GM18502 (cell line): ENCODE results near the gene SGSH.

Experiments
- ATAC-seq: cut with Tn5 transposase; IDR thresholded peaks from one replicate; pipeline ENCODE4 v1.9.1; 2021; ENCODE audit warnings: mild to moderate bottlenecking; ENCODE audit not compliant: unreplicated experiment, poor library complexity

The SGSH gene

DNA sequence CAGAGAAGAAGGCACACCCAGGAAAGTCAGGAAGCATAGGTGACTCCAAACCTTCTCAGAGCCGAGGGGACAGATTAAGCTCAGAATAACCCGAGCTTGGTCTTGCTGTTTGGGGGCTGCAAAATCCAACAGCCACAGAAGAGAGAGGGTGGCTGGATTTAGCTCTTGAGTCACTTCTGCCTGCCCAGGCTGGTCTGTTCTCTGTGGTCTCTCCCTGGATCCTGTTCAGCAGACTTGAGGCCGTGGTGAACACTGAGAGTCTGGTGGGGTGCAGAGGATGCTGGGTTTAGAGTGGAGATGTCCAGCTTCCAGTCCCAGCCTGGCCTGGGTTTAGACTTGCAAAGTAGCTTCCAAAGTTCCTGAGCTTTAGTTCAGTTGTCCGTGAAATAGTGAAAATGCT, 8.9 kb upstream of the SGSH start:
- no peak for ATAC-seq

DNA sequence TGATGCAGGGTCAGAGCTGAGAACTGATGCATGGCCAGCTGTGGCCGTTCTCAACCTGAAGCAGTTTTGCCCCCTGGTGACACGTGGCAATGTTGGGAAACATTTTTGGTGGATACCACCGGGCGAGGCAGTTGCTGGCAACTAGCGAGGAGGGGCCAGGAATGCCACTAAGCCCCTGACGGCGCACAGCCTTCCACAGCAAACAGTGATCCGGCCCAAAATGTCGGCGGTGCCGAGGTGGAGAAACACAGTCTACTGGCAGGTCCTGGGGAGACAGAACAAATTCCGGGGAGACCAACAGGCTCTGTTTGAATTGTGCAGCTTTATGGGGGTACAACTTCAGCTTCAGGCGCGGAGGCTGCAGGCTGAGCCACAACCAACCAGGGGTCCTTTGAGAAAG, 8.3 kb upstream of the SGSH start:
- ATAC-seq: no peak

DNA sequence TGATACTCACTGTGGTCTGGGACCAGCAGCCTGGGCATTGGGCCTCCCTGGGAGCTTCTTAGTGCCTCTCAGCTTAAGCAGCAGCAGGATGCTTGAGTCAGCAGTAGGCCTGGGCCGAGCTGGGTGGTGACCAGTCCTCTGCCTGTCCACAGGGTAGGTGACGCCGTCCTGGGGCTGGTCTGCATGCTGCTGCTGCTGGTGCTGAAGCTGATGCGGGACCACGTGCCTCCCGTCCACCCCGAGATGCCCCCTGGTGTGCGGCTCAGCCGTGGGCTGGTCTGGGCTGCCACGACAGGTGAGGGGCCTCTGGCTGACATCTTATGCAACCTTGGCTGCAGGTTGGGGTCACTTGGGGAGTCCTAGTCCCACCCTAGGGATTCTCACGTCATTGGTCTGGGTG, 7.5 kb upstream of the SGSH start:
- ATAC-seq: no peak

DNA sequence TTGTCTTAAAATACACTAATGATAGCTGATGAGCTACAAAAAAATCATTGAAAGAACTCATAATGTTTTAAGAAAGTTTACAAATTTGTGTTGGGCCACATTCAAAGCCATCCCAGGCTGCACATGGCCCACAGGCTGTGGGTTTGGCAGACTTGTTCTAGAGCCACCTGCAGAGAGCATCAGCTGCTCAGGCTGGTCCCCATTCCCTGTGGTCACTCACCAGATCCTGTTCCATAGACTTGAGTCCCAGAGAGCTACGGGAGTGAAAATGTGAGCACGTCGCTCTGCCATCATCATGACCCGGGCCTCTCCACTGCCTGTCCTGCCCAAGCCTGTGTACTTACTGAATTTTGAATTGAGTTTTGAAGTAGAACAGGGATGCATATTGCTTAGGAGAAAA, 7.0 kb upstream of the SGSH start:
- no peak for ATAC-seq

DNA sequence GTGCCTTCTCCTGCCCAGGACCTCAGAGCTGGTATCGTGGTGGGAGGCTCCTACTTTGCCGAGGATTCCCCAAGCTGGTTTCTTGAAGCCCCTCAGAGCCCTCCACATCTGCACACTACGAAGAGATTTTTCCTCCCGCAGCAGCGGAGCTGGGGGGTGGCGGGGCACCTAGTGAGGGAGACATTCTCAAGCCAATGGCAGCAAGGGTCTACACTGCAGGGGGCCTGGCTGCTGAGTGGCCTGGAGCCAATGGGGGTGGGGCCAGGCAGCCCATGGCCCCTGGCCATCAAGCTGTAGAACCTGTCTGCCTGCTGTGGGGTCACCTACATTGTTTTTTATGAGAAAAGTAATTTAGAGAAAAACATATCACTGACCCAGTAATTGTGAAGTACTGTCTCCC, 5.1 kb upstream of the SGSH start:
- no peak for ATAC-seq

DNA sequence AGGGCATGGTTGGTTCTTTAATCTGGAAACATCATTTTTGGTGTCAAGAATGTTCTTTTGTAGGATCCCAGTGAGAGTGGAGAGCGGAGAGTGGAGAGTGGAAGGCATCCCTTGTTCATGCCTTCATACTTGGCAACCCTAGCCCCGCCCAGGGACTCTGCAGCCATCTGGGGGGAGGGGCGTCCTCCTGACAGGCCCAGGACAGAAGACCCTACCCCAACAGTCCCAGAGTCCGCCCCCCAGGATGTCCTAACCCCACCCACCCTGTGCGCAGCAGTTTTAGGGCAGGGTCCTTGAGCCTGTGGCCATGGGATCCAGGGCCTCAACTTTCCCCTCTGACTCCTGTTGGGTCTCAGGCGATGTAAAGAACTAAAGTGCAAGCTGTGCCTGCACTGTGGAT, 4.5 kb upstream of the SGSH start:
- ATAC-seq: no peak

DNA sequence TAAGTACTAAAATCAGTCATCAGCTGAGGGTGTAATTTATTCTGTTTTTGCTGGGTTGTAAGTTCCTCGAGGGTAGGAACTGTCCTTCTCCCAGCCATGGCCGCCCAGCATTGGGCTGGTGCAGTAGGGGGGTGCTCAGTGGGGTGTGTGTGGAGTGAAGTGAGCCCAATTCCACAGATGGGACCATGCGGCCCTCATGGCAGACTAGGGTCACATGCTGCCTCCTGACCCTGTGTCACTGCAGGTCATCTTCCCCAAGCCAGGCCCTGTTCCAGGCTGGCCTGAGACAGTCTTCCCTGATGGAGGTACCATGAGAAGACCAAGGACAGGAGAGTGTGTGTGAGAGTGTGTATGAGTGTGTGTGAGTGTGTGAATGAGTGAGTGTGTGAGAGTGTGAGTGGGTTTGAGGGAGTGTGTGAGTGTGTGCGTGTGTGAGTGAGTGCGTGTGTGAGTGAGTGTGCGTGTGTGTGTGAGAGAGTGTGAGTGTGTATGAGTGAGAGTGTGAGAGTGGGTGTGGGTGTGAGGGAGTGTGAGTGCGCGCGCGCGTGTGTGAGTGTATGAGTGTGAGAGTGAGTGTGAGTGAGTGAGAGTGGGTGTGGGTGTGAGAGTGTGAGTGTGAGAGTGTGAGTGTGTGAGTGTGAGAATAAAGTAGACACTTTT, 3.8 kb upstream of the SGSH start:
- ATAC-seq: no peak

DNA sequence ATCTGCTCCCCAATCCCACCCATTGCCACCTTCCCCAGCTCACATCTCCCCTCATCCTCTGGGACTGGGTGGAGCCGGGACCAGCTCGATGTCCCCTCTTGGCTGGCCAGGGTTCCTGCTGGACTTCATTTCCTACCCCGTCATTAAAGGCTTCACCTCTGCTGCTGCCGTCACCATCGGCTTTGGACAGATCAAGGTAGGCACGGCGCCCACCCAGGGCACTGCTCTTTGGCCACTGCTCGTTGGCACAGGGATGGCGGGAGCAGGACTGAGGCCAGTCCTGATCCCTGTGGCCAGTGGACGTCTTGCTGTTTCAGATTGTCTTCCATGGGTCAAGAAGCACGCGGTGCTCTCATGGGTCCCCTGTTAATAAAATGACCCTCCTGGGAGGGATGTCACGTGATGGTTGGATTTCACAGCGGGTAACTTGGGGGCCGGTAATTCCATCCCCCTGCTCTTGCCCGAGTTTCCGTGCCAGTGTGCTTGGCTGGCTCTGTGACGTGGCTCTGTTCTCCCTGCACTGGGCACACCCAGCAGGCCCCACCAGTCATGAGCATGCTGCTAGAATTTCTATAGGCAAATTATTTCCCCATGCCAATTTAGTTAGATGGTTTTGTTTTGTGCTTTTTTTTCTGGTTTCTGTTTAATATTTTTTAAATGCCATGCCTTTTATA, 3.1 kb upstream of the SGSH start:
- ATAC-seq: no peak

DNA sequence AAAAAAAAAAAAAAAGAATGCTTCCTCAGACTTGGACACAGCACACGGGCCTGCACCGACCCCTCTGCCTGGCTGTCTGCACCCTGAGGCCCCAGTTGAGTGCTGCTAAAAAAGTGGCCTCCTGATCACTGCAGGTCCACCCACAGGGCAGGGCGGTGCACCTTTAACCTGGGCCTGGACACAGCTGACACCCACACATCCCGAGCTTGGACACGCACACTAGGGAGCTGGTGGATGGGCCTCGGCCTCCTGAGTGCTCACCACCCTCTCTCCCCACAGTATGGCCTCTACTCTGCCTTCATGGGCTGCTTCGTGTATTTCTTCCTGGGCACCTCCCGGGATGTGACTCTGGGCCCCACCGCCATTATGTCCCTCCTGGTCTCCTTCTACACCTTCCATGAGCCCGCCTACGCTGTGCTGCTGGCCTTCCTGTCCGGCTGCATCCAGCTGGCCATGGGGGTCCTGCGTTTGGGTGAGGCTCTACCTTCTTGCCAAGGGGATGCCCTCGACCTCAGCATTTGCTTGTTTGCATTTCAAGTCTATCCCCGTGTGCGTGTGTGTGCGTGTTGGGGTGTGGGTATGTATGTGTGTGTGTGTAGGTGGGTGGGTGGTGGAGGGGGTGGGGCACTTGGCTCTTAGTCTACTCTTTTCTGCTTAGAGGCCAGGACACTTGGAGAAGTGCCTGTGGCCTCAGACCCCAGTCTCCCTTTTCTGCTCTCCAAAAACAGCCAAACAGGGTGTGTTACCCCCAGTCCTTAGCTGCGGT, 2.4 kb upstream of the SGSH start:
- ATAC-seq: no peak

DNA sequence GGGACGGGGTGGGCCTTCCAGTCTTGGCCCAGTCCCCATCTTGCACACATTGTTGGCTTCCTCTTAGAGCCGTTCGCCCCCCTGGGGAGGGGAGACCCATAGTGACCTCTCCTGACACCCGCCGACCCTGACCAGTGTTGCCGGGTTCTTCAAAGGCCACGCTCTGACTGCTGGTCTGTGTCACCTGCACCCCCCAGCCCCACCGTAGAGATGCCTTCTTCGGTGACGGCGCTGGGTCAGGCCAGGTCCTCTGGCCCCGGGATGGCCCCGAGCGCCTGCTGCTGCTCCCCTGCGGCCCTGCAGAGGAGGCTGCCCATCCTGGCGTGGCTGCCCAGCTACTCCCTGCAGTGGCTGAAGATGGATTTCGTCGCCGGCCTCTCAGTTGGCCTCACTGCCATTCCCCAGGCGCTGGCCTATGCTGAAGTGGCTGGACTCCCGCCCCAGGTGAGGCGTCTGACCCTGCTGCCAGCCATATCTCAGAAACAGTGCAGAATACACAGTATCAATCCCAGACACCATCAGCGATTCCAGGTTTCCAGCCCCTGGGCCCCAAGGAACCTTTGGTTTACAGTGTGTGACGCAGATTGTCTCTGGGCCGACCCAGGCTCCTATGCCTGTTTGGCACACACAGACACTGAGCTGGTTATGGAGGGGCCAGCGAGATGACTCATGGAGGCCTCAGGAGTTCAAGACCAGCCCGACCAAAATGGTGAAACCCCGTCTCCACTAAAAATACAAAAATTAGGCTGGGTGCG, 1.4 kb upstream of the SGSH start:
- ATAC-seq: no peak

DNA sequence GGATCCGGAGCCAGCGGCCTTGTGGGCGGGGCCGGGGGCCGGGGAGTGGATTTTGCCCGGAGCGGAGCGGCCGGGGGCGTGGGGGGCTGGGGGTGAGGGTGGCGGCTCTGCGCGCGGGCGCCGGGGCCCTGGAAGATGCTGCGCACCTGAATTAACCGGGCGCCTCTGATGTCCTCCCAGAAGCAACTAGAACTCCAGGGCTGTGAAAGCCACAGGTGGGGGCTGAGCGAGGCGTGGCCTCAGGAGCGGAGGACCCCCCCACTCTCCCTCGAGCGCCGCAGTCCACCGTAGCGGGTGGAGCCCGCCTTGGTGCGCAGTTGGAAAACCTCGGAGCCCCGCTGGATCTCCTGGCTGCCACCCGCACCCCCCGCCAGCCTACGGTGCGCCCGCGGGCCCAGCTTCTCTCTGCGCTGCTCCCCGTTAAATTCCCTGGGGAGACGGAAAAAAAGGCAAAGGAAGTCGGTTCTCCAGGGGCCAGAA, 643 bp upstream of the SGSH start:
- no peak for ATAC-seq

DNA sequence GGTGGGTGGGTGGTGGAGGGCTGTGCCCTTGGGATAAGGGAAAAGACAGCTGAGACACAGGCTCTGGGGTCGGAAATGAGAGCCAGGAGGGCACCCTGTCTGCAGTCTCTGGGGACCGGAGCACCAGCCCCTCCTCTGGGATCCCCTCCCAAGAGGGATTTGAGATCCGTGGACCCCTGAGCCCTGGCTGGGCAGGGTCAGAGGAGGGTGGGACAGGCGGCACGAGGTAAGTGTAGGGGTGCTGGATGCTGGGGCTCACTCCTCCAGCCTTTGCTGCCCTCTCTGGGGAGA, 425 bp downstream of the SGSH start:
- ATAC-seq: no peak

DNA sequence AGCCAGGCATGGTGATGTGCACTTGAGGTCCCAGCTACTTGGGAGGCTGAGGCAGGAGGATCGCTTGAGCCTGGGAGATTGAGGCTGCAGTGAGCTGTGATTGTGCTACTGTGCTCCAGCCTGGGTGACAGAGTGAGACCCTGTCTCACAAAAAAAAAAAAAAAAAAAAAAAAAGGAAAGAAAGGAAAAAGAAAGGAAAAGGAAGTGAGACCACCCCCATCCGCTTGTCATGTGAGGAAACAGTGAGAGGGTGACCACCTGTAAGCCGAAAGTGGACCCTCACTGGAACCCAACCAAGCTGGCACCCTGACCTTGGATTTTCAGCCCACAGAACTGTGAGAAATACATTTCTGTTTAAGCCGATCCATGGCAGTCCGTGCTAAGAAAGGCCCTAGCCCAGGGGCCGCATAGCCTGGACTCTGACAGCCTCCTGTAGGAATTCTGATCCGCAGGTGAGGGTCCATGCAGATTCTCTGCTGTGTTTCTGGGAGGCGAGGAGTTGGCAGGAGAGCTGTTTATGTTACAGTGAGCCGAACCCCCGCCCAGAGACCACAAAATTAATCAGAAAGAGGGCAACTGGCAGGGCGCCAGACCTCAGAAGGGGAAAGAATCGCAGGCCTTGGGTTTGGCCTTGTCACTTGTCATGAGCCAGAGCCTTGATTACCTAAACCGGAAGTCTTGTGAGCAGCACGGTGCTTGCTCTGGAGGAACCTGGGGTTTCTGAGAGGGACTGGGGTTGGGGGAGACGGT, 945 bp downstream of the SGSH start:
- ATAC-seq: peak; percentile 65

DNA sequence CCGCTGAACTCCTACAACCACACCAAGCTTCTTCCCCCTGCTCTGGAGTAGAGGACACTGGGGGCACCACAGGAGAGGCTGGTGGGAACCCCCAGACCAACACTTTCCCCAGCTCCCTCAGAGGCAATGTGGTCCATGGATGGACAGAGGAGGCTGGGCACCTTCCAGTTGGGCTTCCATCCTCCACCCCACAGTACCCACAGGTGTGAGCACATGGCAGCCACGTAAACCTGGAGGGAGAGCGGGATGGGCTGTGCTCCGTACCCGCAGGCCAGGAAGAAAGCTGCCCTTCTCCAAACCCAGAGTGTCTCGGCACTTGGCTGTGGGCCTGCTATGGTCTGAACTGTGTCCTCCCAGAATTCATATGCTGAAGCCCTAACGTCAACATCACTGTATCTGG, 1.7 kb downstream of the SGSH start:
- ATAC-seq: no peak

DNA sequence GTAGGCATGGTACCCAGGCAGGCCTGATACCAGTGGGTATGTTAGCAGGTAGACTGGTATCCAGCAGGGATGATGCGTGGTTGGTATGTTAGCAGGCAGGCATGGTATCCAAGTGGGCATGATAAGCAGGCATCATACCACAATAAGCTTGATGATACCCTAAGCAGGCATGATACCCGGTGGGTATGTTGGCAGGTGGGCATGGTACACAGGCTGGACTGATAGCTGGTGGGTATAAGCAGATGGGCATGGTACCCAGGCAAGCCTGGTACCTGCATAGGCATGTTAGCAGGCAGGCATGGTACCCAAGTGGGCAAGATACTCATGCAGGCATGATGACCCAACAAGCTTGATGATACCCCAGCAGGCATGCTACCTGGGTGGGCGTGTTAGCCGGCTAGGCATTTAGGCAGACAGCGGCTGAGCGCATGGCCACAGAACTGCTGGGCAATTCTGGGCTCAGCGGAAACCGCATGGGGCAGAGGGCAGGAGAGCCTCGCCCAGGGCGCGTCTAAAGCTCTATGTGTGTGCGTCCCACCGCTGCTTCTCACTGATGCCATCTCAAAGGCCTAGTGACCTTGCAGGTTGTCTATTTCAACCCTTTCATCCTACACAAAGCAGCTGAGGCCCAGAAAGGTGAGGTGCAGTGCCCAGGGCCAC, 2.3 kb downstream of the SGSH start:
- ATAC-seq: no peak

DNA sequence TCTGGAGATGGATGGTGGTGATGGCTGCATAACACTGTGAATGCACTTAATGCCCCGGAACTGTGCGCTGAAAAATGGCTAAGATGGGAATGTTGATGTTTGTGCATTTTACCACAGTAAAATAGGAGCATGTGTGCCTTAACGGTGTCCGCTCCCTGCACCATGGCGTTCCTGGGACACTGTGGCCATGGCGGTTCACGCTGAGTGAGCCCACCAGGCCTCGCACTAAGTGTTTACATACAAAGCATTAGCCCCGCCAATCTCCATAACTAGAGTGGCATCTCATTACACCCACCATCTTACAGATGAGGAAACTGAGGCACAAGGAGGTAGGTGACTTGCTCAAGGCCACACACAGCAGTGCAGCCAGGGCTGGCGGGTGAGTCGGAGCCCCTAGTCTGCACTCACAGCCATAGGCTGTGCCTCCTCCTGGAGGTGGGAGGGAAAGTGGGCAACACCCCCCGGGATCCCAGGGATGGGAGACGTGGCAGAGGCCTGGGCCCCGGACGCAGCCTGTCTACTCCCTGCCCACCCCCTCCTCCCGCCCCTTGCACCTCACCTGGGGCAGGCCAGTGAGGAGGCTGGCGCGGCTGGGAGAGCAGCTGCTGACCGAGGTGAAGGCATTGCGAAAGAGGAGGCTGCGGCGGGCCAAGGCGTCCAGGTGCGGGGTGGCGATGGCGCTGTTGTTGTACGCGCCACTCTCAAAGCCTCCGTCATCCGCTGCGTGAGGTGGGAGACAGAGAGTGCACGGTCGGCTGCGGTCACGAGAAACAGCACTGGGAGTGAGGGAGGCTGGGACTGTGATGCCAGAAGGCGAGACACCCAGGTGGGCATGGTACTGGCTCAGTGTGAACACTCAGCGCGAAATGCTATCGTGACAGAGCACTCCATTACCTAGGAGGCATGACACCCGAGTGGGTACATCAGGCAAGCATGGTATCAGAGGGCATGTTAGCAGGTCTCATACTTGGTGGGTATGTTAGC, 3.4 kb downstream of the SGSH start:
- ATAC-seq: no peak

DNA sequence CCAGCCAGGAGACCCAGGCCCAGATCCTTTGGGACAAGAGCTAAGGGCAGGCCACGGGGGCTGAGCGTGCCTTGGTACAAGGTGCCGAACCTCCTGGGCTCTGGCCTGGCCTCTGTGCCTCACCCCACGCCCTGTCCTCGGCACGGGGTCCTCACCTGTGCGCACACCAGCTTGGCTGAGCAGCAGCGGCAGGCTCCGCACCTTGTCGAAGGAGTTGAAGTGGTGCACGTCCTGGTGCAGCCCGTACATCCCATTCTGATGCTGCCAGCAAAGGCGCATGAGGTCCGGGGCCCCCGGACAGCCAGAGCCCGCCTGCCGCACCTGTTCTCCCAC, 5.3 kb downstream of the SGSH start:
- no peak for ATAC-seq

DNA sequence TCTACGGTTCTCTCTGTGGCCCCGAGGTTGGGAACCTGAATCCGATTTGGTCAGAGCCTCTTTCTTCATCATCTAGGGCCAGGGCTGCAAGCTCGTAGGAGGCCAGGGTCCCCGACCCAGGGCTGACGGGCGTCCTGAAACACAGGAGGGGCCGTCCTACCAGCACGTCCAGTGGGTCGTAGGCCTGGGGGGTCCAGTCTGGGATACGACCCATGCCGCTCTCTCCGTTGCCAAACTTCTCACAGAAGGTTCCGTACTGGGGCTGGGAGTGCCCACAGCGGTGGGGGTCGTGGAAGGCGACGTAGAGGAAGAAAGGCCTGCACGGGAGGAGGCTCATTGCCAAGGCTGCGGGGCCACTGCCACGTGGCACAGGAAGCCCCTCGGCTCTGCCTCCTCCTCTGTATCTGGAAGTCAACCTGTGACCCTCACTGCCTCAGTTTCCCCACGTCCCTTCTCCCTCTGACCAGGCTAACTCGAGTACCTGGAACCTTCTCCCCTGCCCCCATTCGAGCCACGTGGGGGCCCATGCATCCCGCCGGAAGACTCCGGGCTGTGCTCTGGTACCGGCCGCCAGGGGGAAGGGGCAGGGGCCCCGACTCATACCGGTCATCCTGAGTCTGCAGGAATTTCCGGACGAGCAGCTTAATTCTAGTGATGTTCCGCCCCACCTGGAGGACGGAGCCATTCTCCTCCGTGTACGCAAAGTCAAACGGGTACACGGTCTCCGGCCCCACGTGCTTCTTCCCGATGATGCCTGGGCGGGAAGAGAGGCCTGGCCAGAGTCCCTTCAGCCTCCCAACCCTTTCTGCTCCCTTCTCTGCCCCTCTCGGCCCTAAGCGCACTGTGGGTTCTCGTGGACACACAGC, 5.9 kb downstream of the SGSH start:
- ATAC-seq: no peak
